ENCODE measurements around the gene PEAR1.

Gene PEAR1

GRCh38 chr1:156885880-156886355, 7.6 kb upstream of the PEAR1 start:
- TF ChIP-seq MYC (IDR thresholded peaks at IDR 0.05; ENCODE audit: low read depth, low read length): no peak
- TF ChIP-seq CTCF (IDR thresholded peaks at IDR 0.05; ENCODE audit: low read depth, low read length): no peak
- no peak for TF ChIP-seq MAX (IDR thresholded peaks at IDR 0.05; ENCODE audit: low read depth, low read length)
- TF ChIP-seq POLR2A (IDR thresholded peaks at IDR 0.05; ENCODE audit: extremely low read depth, insufficient read length): no peak
- no peak overlapping the region for H3K4me3 ChIP-seq (ENCODE audit: low read depth, low read length)
- DNase-seq (ENCODE audit: low read depth): no peak

GRCh38 chr1:156886583-156887281, 6.8 kb upstream of the PEAR1 start:
- no peak for DNase-seq (ENCODE audit: low read depth)
- TF ChIP-seq MAX (IDR thresholded peaks at IDR 0.05; ENCODE audit: low read depth, low read length): no peak
- H3K4me3 ChIP-seq (ENCODE audit: low read depth, low read length): no peak overlapping the region

- TF ChIP-seq MYC (IDR thresholded peaks at IDR 0.05; ENCODE audit: low read depth, low read length) (no peak), CTCF (IDR thresholded peaks at IDR 0.05; ENCODE audit: low read depth, low read length) (no peak), MAX (IDR thresholded peaks at IDR 0.05; ENCODE audit: low read depth, low read length) (no peak), POLR2A (IDR thresholded peaks at IDR 0.05; ENCODE audit: extremely low read depth, insufficient read length) (no peak)
- DNase-seq (ENCODE audit: low read depth): no peak
- no peak overlapping the region for H3K4me3 ChIP-seq (ENCODE audit: low read depth, low read length)
These were observed 6.2 kb upstream of the PEAR1 start for GRCh38 chr1:156887317-156887716.

GRCh38 chr1:156887734-156888133, 5.8 kb upstream of the PEAR1 start:
- TF ChIP-seq MYC (IDR thresholded peaks at IDR 0.05; ENCODE audit: low read depth, low read length): no peak
- no peak for TF ChIP-seq CTCF (IDR thresholded peaks at IDR 0.05; ENCODE audit: low read depth, low read length)
- TF ChIP-seq MAX (IDR thresholded peaks at IDR 0.05; ENCODE audit: low read depth, low read length): no peak
- TF ChIP-seq POLR2A (IDR thresholded peaks at IDR 0.05; ENCODE audit: extremely low read depth, insufficient read length): no peak
- DNase-seq (ENCODE audit: low read depth): no peak
- H3K4me3 ChIP-seq (ENCODE audit: low read depth, low read length): no peak overlapping the region

- DNase-seq (ENCODE audit: low read depth): peak; percentile 74
- TF ChIP-seq CTCF (IDR thresholded peaks at IDR 0.05; ENCODE audit: low read depth, low read length) (peak; percentile 73), POLR2A (IDR thresholded peaks at IDR 0.05; ENCODE audit: extremely low read depth, insufficient read length) (no peak), MYC (IDR thresholded peaks at IDR 0.05; ENCODE audit: low read depth, low read length) (0 out of 2 replicates have a peak, but pooled peaks have one; percentile 7), MAX (IDR thresholded peaks at IDR 0.05; ENCODE audit: low read depth, low read length) (no peak)
- no peak overlapping the region for H3K4me3 ChIP-seq (ENCODE audit: low read depth, low read length)
These were observed 3.5 kb upstream of the PEAR1 start for GRCh38 chr1:156889802-156890580.

All from NB4 (cell line).